NCI-H1417 treated with DMSO at 0.1 percent for 48 hours (cell line): ENCODE data around the gene CRYGC.
"Not testable (repeated sequence)": the region's sequence is repeated elsewhere in the genome, so short reads cannot be mapped to it uniquely, and the experiment has no call there.

Experiments
- DNase-seq: peaks from one replicate; lab custom pipeline; 2025; lab: John Stamatoyannopoulos, UW

The CRYGC gene

GRCh38 chr2:208129744-208130711 is at the start of gene CRYGC:
Gene CRYGC (minus strand): TSS chr2:208129828. CDS start chr2:208129792, 36 bp downstream.
- no peak for DNase-seq

GRCh38 chr2:208179028-208179609 is 49.5 kb upstream of the CRYGC start:
- DNase-seq: no peak

- DNase-seq: no peak
Measured at GRCh38 chr2:208175840-208176153, 46.2 kb upstream of the CRYGC start.

GRCh38 chr2:208175069-208175839 is 45.6 kb upstream of the CRYGC start:
- no peak for DNase-seq

GRCh38 chr2:208174144-208174543 is 44.5 kb upstream of the CRYGC start:
- DNase-seq: no peak

- DNase-seq: no peak
Measured at GRCh38 chr2:208172125-208172524, 42.5 kb upstream of the CRYGC start.

- no peak for DNase-seq
Measured at GRCh38 chr2:208164951-208165755, 35.5 kb upstream of the CRYGC start.

GRCh38 chr2:208163489-208163888 is 33.9 kb upstream of the CRYGC start, which contains the start of gene CRYGA:
Gene CRYGA (minus strand): TSS chr2:208163589. CDS start chr2:208163556, 33 bp downstream.
- DNase-seq: no peak

GRCh38 chr2:208156439-208156838 is 26.8 kb upstream of the CRYGC start:
- no peak for DNase-seq

- no peak for DNase-seq
Measured at GRCh38 chr2:208153156-208153555, 23.5 kb upstream of the CRYGC start.

- no peak for DNase-seq
Measured at GRCh38 chr2:208150956-208151355, 21.3 kb upstream of the CRYGC start.

GRCh38 chr2:208150094-208150493 is 20.5 kb upstream of the CRYGC start:
- DNase-seq: no peak

GRCh38 chr2:208148803-208149202 is 19.2 kb upstream of the CRYGC start:
- DNase-seq: no peak

GRCh38 chr2:208147759-208148158 is 18.1 kb upstream of the CRYGC start:
- no peak for DNase-seq

GRCh38 chr2:208147008-208147407 is 17.4 kb upstream of the CRYGC start:
- no peak for DNase-seq

- no peak for DNase-seq
Measured at GRCh38 chr2:208146006-208146405, 16.4 kb upstream of the CRYGC start, which contains the start of gene CRYGB. Gene CRYGB (minus strand): TSS chr2:208146158. CDS start chr2:208146120, 38 bp downstream.

- DNase-seq: no peak
Measured at GRCh38 chr2:208142925-208143799, 13.5 kb upstream of the CRYGC start.

GRCh38 chr2:208142240-208142924 is 12.8 kb upstream of the CRYGC start:
- peak; percentile 87 for DNase-seq

GRCh38 chr2:208139447-208139846 is 9.8 kb upstream of the CRYGC start:
- DNase-seq: no peak

GRCh38 chr2:208138334-208138733 is 8.7 kb upstream of the CRYGC start:
- not testable (repeated sequence) for DNase-seq
